ENCODE data around the gene P2RY2. TPM values are rescaled to one million over a fixed set of nuclear protein-coding genes. Genes with fewer than 3 reads are reported as not detected.
"Not testable (repeated sequence)": the region's sequence is repeated elsewhere in the genome, so short reads cannot be mapped to it uniquely, and the experiment has no call there.

The P2RY2 gene
- total and polyA plus RNA-seq, 12 donors, result 7.1 to 37.5 (median 11.1) TPM

DNA sequence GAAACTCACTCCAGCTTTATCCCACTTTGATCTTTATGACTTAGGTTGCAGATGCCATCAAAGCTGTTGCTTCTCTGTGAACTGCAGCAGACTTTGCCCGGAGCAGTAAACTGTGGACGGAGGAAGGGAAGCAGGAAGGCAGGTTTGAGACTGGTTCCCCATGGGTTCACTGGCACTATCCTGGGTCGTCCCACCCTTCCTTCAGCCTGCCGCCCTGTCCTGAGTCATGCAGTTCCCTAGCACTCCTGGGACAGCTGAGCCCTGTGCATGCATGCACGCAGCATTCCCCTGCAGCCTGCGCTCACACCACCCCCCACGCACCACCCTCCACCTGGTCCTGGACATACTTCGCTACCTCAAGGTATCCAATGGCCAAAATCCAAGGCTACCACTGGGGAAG, 23.5 kb upstream of the P2RY2 start:
- Histone ChIP-seq H3K4me1 (peaks cover 0 to 23% (median 3%) of the 10 kb centered on the region in 9 donors), H3K27ac (no peak overlapping the region), H3K27me3 (no peaks in the 10 kb centered on the region), H3K9me3 (no peaks in the 10 kb centered on the region), H3K36me3 (no peaks in the 10 kb centered on the region), H3K4me3 (no peak overlapping the region)
- intact Hi-C loops (cut with DNase I), result no loop called here
- ATAC-seq (peak in 1 of 8 donors; percentile 4), DNase-seq (no peak)
- no peak for TF ChIP-seq CTCF (IDR thresholded peaks at IDR 0.05)
- WGBS, 2 donors, result 85 to 92% methylated on average over 8 of the region's 8 CpGs

DNA sequence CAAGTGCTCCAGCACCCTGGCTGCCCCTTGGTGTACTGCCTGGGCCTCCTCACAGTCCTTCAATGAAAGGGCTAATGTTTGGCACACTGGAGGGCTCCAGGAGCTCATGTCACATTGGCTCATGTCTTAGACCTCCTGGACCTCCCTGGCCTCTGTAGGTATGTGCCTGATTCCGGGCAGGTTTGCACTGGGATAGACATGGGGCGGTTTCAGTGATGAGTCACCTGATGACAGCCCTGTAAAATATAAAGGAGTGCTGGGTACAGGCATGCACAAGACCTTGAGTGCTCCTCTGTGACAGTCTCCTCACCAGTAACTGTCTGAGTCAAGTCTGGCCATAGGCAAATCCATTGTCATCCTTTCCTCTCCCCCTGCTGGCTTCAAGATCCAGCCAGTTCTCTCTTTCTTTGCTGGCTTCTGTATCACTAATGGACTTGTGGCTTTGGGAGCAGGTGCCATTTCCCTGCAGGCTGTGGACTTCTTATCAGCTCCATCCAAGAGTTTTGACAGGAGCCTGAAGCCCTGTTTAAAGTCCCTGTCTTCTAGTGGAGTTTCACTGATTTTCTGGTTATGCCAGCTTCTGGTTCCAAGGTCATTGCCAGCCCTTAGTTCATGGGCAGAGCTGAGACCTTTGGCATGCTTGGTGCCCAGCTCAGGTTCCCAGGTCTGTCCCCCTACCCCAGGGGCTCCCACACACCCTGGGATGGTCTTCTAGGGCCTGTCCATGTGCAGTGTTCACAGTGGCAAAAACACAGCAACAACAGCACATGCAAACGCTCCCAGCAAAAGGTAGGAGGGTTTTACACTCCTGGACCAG, 22.7 kb upstream of the P2RY2 start:
- 92 to 95% methylated on average over 3 of the region's 3 CpGs for WGBS, 2 donors

GRCh38 chr11:73196576-73196975, 21.5 kb upstream of the P2RY2 start:
- intact Hi-C loops (cut with DNase I), result no loop called here

More for the DNA sequence above, 22.7 kb upstream of the P2RY2 start:
- DNase-seq, result no peak
- H3K4me1 ChIP-seq, result peaks cover 0 to 25% (median 0%) of the 10 kb centered on the region in 9 donors
- ATAC-seq, result peak in 1 of 8 donors; percentile 16
- H3K4me3 ChIP-seq, result no peak overlapping the region
- no peak for TF ChIP-seq CTCF (IDR thresholded peaks at IDR 0.05)
- H3K36me3 ChIP-seq, result no peaks in the 10 kb centered on the region
- H3K27me3 ChIP-seq, result no peaks in the 10 kb centered on the region
- no peak overlapping the region for H3K27ac ChIP-seq
- H3K9me3 ChIP-seq, result no peaks in the 10 kb centered on the region
- intact Hi-C loops (cut with DNase I), result no loop called here

GRCh38 chr11:73197348-73197747, 20.7 kb upstream of the P2RY2 start:
- TF ChIP-seq CTCF (IDR thresholded peaks at IDR 0.05), result no peak
- Histone ChIP-seq H3K27me3 (no peaks in the 10 kb centered on the region), H3K27ac (no peak overlapping the region), H3K4me3 (no peak overlapping the region), H3K4me1 (peaks cover 0 to 30% (median 0%) of the 10 kb centered on the region in 9 donors), H3K9me3 (no peaks in the 10 kb centered on the region), H3K36me3 (no peaks in the 10 kb centered on the region)
- intact Hi-C loops (cut with DNase I), result no loop called here
- ATAC-seq (no peak), DNase-seq (no peak)
- WGBS, 2 donors, result 94 to 100% methylated on average over 4 of the region's 4 CpGs

More at GRCh38 chr11:73196576-73196975, 21.5 kb upstream of the P2RY2 start:
- Histone ChIP-seq H3K4me1 (peaks cover 0 to 29% (median 0%) of the 10 kb centered on the region in 9 donors), H3K4me3 (no peak overlapping the region), H3K36me3 (no peaks in the 10 kb centered on the region), H3K9me3 (no peaks in the 10 kb centered on the region), H3K27me3 (no peaks in the 10 kb centered on the region), H3K27ac (no peak overlapping the region)
- ATAC-seq (no peak), DNase-seq (no peak)
- no peak for TF ChIP-seq CTCF (IDR thresholded peaks at IDR 0.05)
- WGBS, 2 donors, result 89 to 92% methylated on average over 6 of the region's 6 CpGs

DNA sequence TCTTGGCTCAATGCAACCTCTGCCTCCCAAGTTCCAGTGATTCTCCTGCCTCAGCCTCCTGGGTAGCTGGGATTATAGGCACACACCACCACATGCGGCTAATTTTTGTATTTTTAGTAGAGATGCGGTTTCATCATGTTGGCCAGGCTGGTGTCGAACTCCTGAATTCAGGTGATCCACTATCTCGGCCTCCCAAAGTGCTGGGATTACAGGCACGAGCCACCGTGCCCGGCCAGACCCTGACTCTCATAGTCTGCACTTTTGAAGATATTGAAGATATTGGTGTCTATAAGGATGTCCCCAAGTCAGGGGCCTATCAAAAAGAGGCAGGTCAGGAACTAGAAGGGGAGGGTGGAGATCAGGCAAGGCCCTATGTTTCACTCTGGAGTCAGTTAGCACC, 20.3 kb upstream of the P2RY2 start:
- intact Hi-C loops (cut with DNase I); H3K36me3 ChIP-seq; DNase-seq; H3K9me3 ChIP-seq; H3K27ac ChIP-seq; H3K4me3 ChIP-seq; H3K27me3 ChIP-seq; ATAC-seq: not testable (repeated sequence)
- WGBS, 2 donors, result 96 to 97% methylated on average over 7 of the region's 7 CpGs
- peaks cover 0 to 30% (median 0%) of the 10 kb centered on the region in 9 donors for H3K4me1 ChIP-seq
